ENCODE data around the gene TMEM258.
A peak's percentile ranks its signal among the peaks of the same experiment; 100 is the strongest.

Gene TMEM258

GRCh38 chr11:61771985-61772455 lies 20.4 kb downstream of the TMEM258 start:
- Histone ChIP-seq H2BK5ac (ENCODE audit: low read length) (no peak overlapping the region), H3K9ac (ENCODE audit: low read length) (peak overlapping the region; percentile 20), H4K5ac (ENCODE audit: low read length) (no peak overlapping the region), H2BK120ac (ENCODE audit: low read depth, low read length) (no peak overlapping the region), H3K23ac (ENCODE audit: low read length) (peak overlapping the region; percentile 15), H3K4me1 (ENCODE audit: control insufficient read depth, low read depth, low read length) (no peaks in the 10 kb centered on the region), H3K79me1 (ENCODE audit: low read length) (no peaks in the 10 kb centered on the region), H3K27me3 (ENCODE audit: insufficient read depth, low read length, poor library complexity) (no peaks in the 10 kb centered on the region), H3K4me3 (ENCODE audit: low read length) (no peak overlapping the region), H3K56ac (ENCODE audit: low read length) (peak overlapping the region; percentile 65), H3K4ac (ENCODE audit: low read depth, low read length) (no peak overlapping the region), H2BK15ac (replicated peaks; ENCODE audit: low read depth) (no peak overlapping the region), H3K27ac (ENCODE audit: low read depth, low read length) (no peak overlapping the region), H3K79me2 (ENCODE audit: control insufficient read depth, insufficient read depth, low read length) (no peaks in the 10 kb centered on the region), H4K8ac (ENCODE audit: low read depth, low read length) (no peak overlapping the region), H2AK5ac (ENCODE audit: low read length) (no peak overlapping the region), H3K36me3 (ENCODE audit: control insufficient read depth, insufficient read depth, low read length) (no peaks in the 10 kb centered on the region), H3K18ac (ENCODE audit: low read length) (no peak overlapping the region), H3K4me2 (ENCODE audit: low read length) (no peak overlapping the region)
- WGBS (ENCODE audit: extremely low coverage, insufficient coverage, low lambda C conversion rate), result no CpG with 5 or more reads among the region's 7 CpGs
- DNase-seq, result peak; percentile 83

GRCh38 chr11:61771195-61771894 lies 21.1 kb downstream of the TMEM258 start:
- no peak overlapping the region for H3K9ac ChIP-seq (ENCODE audit: low read length)
- no peaks in the 10 kb centered on the region for H3K36me3 ChIP-seq (ENCODE audit: control insufficient read depth, insufficient read depth, low read length)
- no peak overlapping the region for H3K4me3 ChIP-seq (ENCODE audit: low read length)
- no peaks in the 10 kb centered on the region for H3K79me2 ChIP-seq (ENCODE audit: control insufficient read depth, insufficient read depth, low read length)
- no peaks in the 10 kb centered on the region for H3K4me1 ChIP-seq (ENCODE audit: control insufficient read depth, low read depth, low read length)
- no peak for DNase-seq
- no peaks in the 10 kb centered on the region for H3K79me1 ChIP-seq (ENCODE audit: low read length)
- H3K27ac ChIP-seq (ENCODE audit: low read depth, low read length), result no peak overlapping the region
- no peak overlapping the region for H4K8ac ChIP-seq (ENCODE audit: low read depth, low read length)
- WGBS (ENCODE audit: extremely low coverage, insufficient coverage, low lambda C conversion rate), result no CpG with 5 or more reads among the region's 15 CpGs
- no peak overlapping the region for H3K23ac ChIP-seq (ENCODE audit: low read length)
- H3K18ac ChIP-seq (ENCODE audit: low read length), result no peak overlapping the region
- no peak overlapping the region for H4K5ac ChIP-seq (ENCODE audit: low read length)
- no peak overlapping the region for H2AK5ac ChIP-seq (ENCODE audit: low read length)
- no peaks in the 10 kb centered on the region for H3K27me3 ChIP-seq (ENCODE audit: insufficient read depth, low read length, poor library complexity)
- peak overlapping the region; percentile 65 for H3K56ac ChIP-seq (ENCODE audit: low read length)
- H3K4me2 ChIP-seq (ENCODE audit: low read length), result no peak overlapping the region
- no peak overlapping the region for H2BK15ac ChIP-seq (replicated peaks; ENCODE audit: low read depth)
- no peak overlapping the region for H3K4ac ChIP-seq (ENCODE audit: low read depth, low read length)
- no peak overlapping the region for H2BK120ac ChIP-seq (ENCODE audit: low read depth, low read length)
- no peak overlapping the region for H2BK5ac ChIP-seq (ENCODE audit: low read length)

GRCh38 chr11:61769946-61770683 lies 22.3 kb downstream of the TMEM258 start:
- H3K23ac ChIP-seq (ENCODE audit: low read length), result no peak overlapping the region
- H3K79me2 ChIP-seq (ENCODE audit: control insufficient read depth, insufficient read depth, low read length), result no peaks in the 10 kb centered on the region
- H3K4me3 ChIP-seq (ENCODE audit: low read length), result no peak overlapping the region
- H4K5ac ChIP-seq (ENCODE audit: low read length), result no peak overlapping the region
- H3K56ac ChIP-seq (ENCODE audit: low read length), result no peak overlapping the region
- H4K8ac ChIP-seq (ENCODE audit: low read depth, low read length), result no peak overlapping the region
- H3K18ac ChIP-seq (ENCODE audit: low read length), result no peak overlapping the region
- no peak for DNase-seq
- no peak overlapping the region for H3K4ac ChIP-seq (ENCODE audit: low read depth, low read length)
- no peak overlapping the region for H3K27ac ChIP-seq (ENCODE audit: low read depth, low read length)
- no peaks in the 10 kb centered on the region for H3K27me3 ChIP-seq (ENCODE audit: insufficient read depth, low read length, poor library complexity)
- H3K4me2 ChIP-seq (ENCODE audit: low read length), result no peak overlapping the region
- no peak overlapping the region for H2BK5ac ChIP-seq (ENCODE audit: low read length)
- H2BK15ac ChIP-seq (replicated peaks; ENCODE audit: low read depth), result no peak overlapping the region
- H2AK5ac ChIP-seq (ENCODE audit: low read length), result no peak overlapping the region
- H3K9ac ChIP-seq (ENCODE audit: low read length), result no peak overlapping the region
- H3K4me1 ChIP-seq (ENCODE audit: control insufficient read depth, low read depth, low read length), result no peaks in the 10 kb centered on the region
- H3K36me3 ChIP-seq (ENCODE audit: control insufficient read depth, insufficient read depth, low read length), result no peaks in the 10 kb centered on the region
- no CpG with 5 or more reads among the region's 20 CpGs for WGBS (ENCODE audit: extremely low coverage, insufficient coverage, low lambda C conversion rate)
- no peak overlapping the region for H2BK120ac ChIP-seq (ENCODE audit: low read depth, low read length)
- no peaks in the 10 kb centered on the region for H3K79me1 ChIP-seq (ENCODE audit: low read length)

- no peak overlapping the region for H2BK15ac ChIP-seq (replicated peaks; ENCODE audit: low read depth)
- no peaks in the 10 kb centered on the region for H3K4me1 ChIP-seq (ENCODE audit: control insufficient read depth, low read depth, low read length)
- no peak overlapping the region for H2AK5ac ChIP-seq (ENCODE audit: low read length)
- H3K4me2 ChIP-seq (ENCODE audit: low read length), result no peak overlapping the region
- no peak overlapping the region for H3K23ac ChIP-seq (ENCODE audit: low read length)
- H4K8ac ChIP-seq (ENCODE audit: low read depth, low read length), result no peak overlapping the region
- H4K5ac ChIP-seq (ENCODE audit: low read length), result no peak overlapping the region
- no peaks in the 10 kb centered on the region for H3K36me3 ChIP-seq (ENCODE audit: control insufficient read depth, insufficient read depth, low read length)
- no peak overlapping the region for H3K18ac ChIP-seq (ENCODE audit: low read length)
- H2BK120ac ChIP-seq (ENCODE audit: low read depth, low read length), result no peak overlapping the region
- H3K4ac ChIP-seq (ENCODE audit: low read depth, low read length), result no peak overlapping the region
- no peak overlapping the region for H2BK5ac ChIP-seq (ENCODE audit: low read length)
- DNase-seq, result no peak
- H3K9ac ChIP-seq (ENCODE audit: low read length), result no peak overlapping the region
- no peak overlapping the region for H3K56ac ChIP-seq (ENCODE audit: low read length)
- no peaks in the 10 kb centered on the region for H3K79me1 ChIP-seq (ENCODE audit: low read length)
- H3K27ac ChIP-seq (ENCODE audit: low read depth, low read length), result no peak overlapping the region
- no peaks in the 10 kb centered on the region for H3K79me2 ChIP-seq (ENCODE audit: control insufficient read depth, insufficient read depth, low read length)
- no peak overlapping the region for H3K4me3 ChIP-seq (ENCODE audit: low read length)
- WGBS (ENCODE audit: extremely low coverage, insufficient coverage, low lambda C conversion rate), result no CpG with 5 or more reads among the region's 33 CpGs
- no peaks in the 10 kb centered on the region for H3K27me3 ChIP-seq (ENCODE audit: insufficient read depth, low read length, poor library complexity)
Measured at GRCh38 chr11:61769169-61769920, 23.1 kb downstream of the TMEM258 start.

- WGBS (ENCODE audit: extremely low coverage, insufficient coverage, low lambda C conversion rate), result no CpG with 5 or more reads among the region's 11 CpGs
- H3K4me1 ChIP-seq (ENCODE audit: control insufficient read depth, low read depth, low read length), result no peaks in the 10 kb centered on the region
Measured at GRCh38 chr11:61768376-61769076, 23.9 kb downstream of the TMEM258 start.

More at GRCh38 chr11:61768376-61769076, 23.9 kb downstream of the TMEM258 start:
- no peak overlapping the region for H2AK5ac ChIP-seq (ENCODE audit: low read length)
- no peak overlapping the region for H3K4me3 ChIP-seq (ENCODE audit: low read length)
- H4K5ac ChIP-seq (ENCODE audit: low read length), result no peak overlapping the region
- H3K79me2 ChIP-seq (ENCODE audit: control insufficient read depth, insufficient read depth, low read length), result no peaks in the 10 kb centered on the region
- no peak overlapping the region for H2BK15ac ChIP-seq (replicated peaks; ENCODE audit: low read depth)
- H3K56ac ChIP-seq (ENCODE audit: low read length), result no peak overlapping the region
- H3K18ac ChIP-seq (ENCODE audit: low read length), result no peak overlapping the region
- no peak overlapping the region for H3K9ac ChIP-seq (ENCODE audit: low read length)
- H2BK120ac ChIP-seq (ENCODE audit: low read depth, low read length), result no peak overlapping the region
- H3K23ac ChIP-seq (ENCODE audit: low read length), result no peak overlapping the region
- DNase-seq, result no peak
- no peak overlapping the region for H3K4ac ChIP-seq (ENCODE audit: low read depth, low read length)
- H3K4me2 ChIP-seq (ENCODE audit: low read length), result no peak overlapping the region
- no peak overlapping the region for H2BK5ac ChIP-seq (ENCODE audit: low read length)
- no peak overlapping the region for H4K8ac ChIP-seq (ENCODE audit: low read depth, low read length)
- H3K79me1 ChIP-seq (ENCODE audit: low read length), result no peaks in the 10 kb centered on the region
- no peak overlapping the region for H3K27ac ChIP-seq (ENCODE audit: low read depth, low read length)
- no peaks in the 10 kb centered on the region for H3K36me3 ChIP-seq (ENCODE audit: control insufficient read depth, insufficient read depth, low read length)
- no peaks in the 10 kb centered on the region for H3K27me3 ChIP-seq (ENCODE audit: insufficient read depth, low read length, poor library complexity)
